Ishikawa (cell line): ENCODE measurements around the gene ABCC11.

Source experiments
- EP300 ChIP-seq: IDR thresholded peaks from 2 replicates; pipeline ENCODE4 v1.6.1; 2012; ENCODE audit warnings: borderline replicate concordance
- TAF1 ChIP-seq: IDR thresholded peaks from 2 replicates; pipeline ENCODE4 v1.6.1; 2012; ENCODE audit warnings: low read depth, mild to moderate bottlenecking
- TF ChIP-seq, protein P1 (sequence below): IDR thresholded peaks from 2 replicates; pipeline ENCODE4 v1.6.1; 2012

GRCh38 chr16:48162839-48163410, 84.4 kb downstream of the ABCC11 start:
- TF ChIP-seq TAF1, result no peak
- no peak for TF ChIP-seq EP300
- TF ChIP-seq, protein P1, sequence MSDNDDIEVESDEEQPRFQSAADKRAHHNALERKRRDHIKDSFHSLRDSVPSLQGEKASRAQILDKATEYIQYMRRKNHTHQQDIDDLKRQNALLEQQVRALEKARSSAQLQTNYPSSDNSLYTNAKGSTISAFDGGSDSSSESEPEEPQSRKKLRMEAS, result no peak
